CD4-positive, alpha-beta T cell (primary cell): ENCODE measurements around the gene MAP2K7. TPM values are rescaled to one million over a fixed set of nuclear protein-coding genes. Genes with fewer than 3 reads are reported as not detected.
A peak's percentile ranks its signal among the peaks of the same experiment; 100 is the strongest.

ENCODE experiments used
- ATAC-seq: fragments of 200-7000 bp; cut with Tn5 transposase; one replicate; pipeline ENCODE4 v1.10.0; 2022; ENCODE audit warnings: mild to moderate bottlenecking; ENCODE audit not compliant: poor library complexity
- CTCF ChIA-PET: fragments of 350-600 bp; sonication (Branson Sonifier 250); formaldehyde crosslinking; loops from one replicate; lab custom pipeline; 2021; ENCODE audit warnings: antibody characterized with exemption, inconsistent platforms; lab: Charles Lee
- POLR2A ChIA-PET: fragments of 350-600 bp; sonication (Branson Sonifier 250); formaldehyde crosslinking; loops from one replicate; lab custom pipeline; 2021; ENCODE audit warnings: antibody characterized with exemption, inconsistent platforms; lab: Charles Lee
- DNase-seq, 14 experiments: peaks; one replicate each; pipeline ENCODE4 v3.0.0-alpha.2; 2013 to 2020; ENCODE audit warnings: mixed read lengths in 2 of 14
- H3K27ac ChIP-seq, 2 donors: one replicate each; pipeline versions ENCODE4 v1.5.1 to v1.7.0; 2013; ENCODE audit warnings: low read length in 2 of 2, low read depth in 1 of 2, mild to moderate bottlenecking in 1 of 2
- H3K27me3 ChIP-seq, 2 experiments: 1 replicate in 1 of 2; 2 replicates in 1 of 2; pipeline versions ENCODE4 v1.6.1 to v1.7.0; 2013; ENCODE audit warnings: low read length in 2 of 2, control low read depth in 1 of 2, mild to moderate bottlenecking in 1 of 2, moderate library complexity in 1 of 2; ENCODE audit not compliant: insufficient read depth in 2 of 2, control insufficient read depth in 1 of 2
- H3K36me3 ChIP-seq: one replicate; pipeline ENCODE4 v1.6.1; 2013; ENCODE audit warnings: low read length, control low read depth; ENCODE audit not compliant: insufficient read depth
- H3K4me1 ChIP-seq: one replicate; pipeline ENCODE4 v1.6.1; 2013; ENCODE audit warnings: low read length, control low read depth; ENCODE audit not compliant: insufficient read depth
- H3K4me3 ChIP-seq: one replicate; pipeline ENCODE4 v1.5.1; 2013; ENCODE audit warnings: mild to moderate bottlenecking, low read length, moderate library complexity
- H3K9me3 ChIP-seq, 2 experiments: 1 replicate in 1 of 2; 2 replicates in 1 of 2; pipeline versions ENCODE4 v1.6.1 to v1.7.0; 2013; ENCODE audit warnings: low read length in 2 of 2, mild to moderate bottlenecking in 2 of 2, control low read depth in 1 of 2, moderate library complexity in 1 of 2; ENCODE audit not compliant: control insufficient read depth in 1 of 2, insufficient read depth in 1 of 2
- H3K27ac Mint-ChIP-seq: one replicate; pipeline ENCODE4 v1.8.0; 2020; ENCODE audit warnings: mixed read lengths
- H3K27me3 Mint-ChIP-seq: one replicate; pipeline ENCODE4 v1.8.0; 2021; ENCODE audit warnings: mixed read lengths
- H3K36me3 Mint-ChIP-seq: one replicate; pipeline ENCODE4 v1.8.0; 2021; ENCODE audit warnings: low read depth, mixed read lengths
- H3K4me1 Mint-ChIP-seq: one replicate; pipeline ENCODE4 v1.8.0; 2021; ENCODE audit warnings: low read depth, mixed read lengths
- H3K4me3 Mint-ChIP-seq: one replicate; pipeline ENCODE4 v1.8.0; 2020; ENCODE audit warnings: mild to moderate bottlenecking, mixed read lengths
- H3K9me3 Mint-ChIP-seq: one replicate; pipeline ENCODE4 v1.8.0; 2020; ENCODE audit warnings: mixed read lengths
- CTCF ChIP-seq: fragments of 200-600 bp; IDR thresholded peaks from one replicate; pipeline ENCODE4 v1.8.0; 2022; ENCODE audit warnings: antibody characterized with exemption, mild to moderate bottlenecking
- intact Hi-C, 2 experiments: fragments of 100-400 bp; cut with DNase I in 1 of 2; cut with micrococcal nuclease in 1 of 2; formaldehyde crosslinking; loops; one replicate each; pipeline versions ENCODE4 v1.15.1 to v1.9.0; 2023 to 2025; cut with DNase I, micrococcal nuclease
- total RNA-seq, 174 experiments: library from RNA in 2 of 174; stranded (reverse) in 2 of 174; gene quantifications; one replicate each; pipeline ENCODE4 v1.2.3 and lab custom pipeline; 2021 to 2026

The MAP2K7 gene
- total RNA-seq, 2 experiments from 2014 or later, result 81.7 to 82.3 TPM

GRCh38 chr19:7871437-7872305 lies 32.0 kb upstream of the MAP2K7 start:
- intact Hi-C loops, result loop anchor here in 1 of 2 experiments (2.0 kb wide), 1 partner anchor 31 kb away; the partner anchor contains the start of gene MAP2K7
- peaks cover 0 to 43% of the 10 kb centered on the region in 2 experiments for H3K9me3 ChIP-seq
- peaks cover 35% of the 10 kb centered on the region for H3K4me1 Mint-ChIP-seq
- H3K27ac ChIP-seq, result no peak overlapping the region
- peaks cover 62% of the 10 kb centered on the region for H3K4me1 ChIP-seq
- ChIA-PET POLR2A (interaction anchor here (1.1 kb wide), 2 partner anchors 32 to 49 kb away, joined by 3 read pairs; partner anchors contain the start of genes MAP2K7 and SNAPC2), CTCF (no interaction called here)
- no peaks in the 10 kb centered on the region for H3K9me3 Mint-ChIP-seq
- TF ChIP-seq CTCF, result no peak
- DNase-seq, result peak; percentile 56 to 96 (median 80)
- no peaks in the 10 kb centered on the region for H3K36me3 ChIP-seq
- H3K27me3 Mint-ChIP-seq, result peaks cover 34% of the 10 kb centered on the region
- peak overlapping the region; percentile 57 for H3K4me3 Mint-ChIP-seq
- H3K27me3 ChIP-seq, result peaks cover 28% of the 10 kb centered on the region in 2 experiments
- peak overlapping the region; percentile 18 for H3K27ac Mint-ChIP-seq
- no peak overlapping the region for H3K4me3 ChIP-seq
- peak; percentile 25 for ATAC-seq
- no peaks in the 10 kb centered on the region for H3K36me3 Mint-ChIP-seq

GRCh38 chr19:7872306-7873204 lies 31.1 kb upstream of the MAP2K7 start:
- H3K27ac Mint-ChIP-seq, result peak overlapping the region; percentile 18
- peaks cover 62% of the 10 kb centered on the region for H3K4me1 ChIP-seq
- ChIA-PET POLR2A (interaction anchor here (1.1 kb wide), 1 partner anchor 48 kb away, joined by 3 read pairs; the partner anchor contains the start of gene SNAPC2), CTCF (no interaction called here)
- DNase-seq (peak in 1 of 14 experiments; percentile 26), ATAC-seq (no peak)
- H3K27ac ChIP-seq, result no peak overlapping the region
- H3K27me3 ChIP-seq, result peaks cover 22 to 27% of the 10 kb centered on the region in 2 experiments
- H3K36me3 Mint-ChIP-seq, result no peaks in the 10 kb centered on the region
- H3K4me3 Mint-ChIP-seq, result peak overlapping the region; percentile 57
- H3K27me3 Mint-ChIP-seq, result peaks cover 34% of the 10 kb centered on the region
- TF ChIP-seq CTCF, result no peak
- no peaks in the 10 kb centered on the region for H3K36me3 ChIP-seq
- no peaks in the 10 kb centered on the region for H3K9me3 Mint-ChIP-seq
- no peak overlapping the region for H3K4me3 ChIP-seq
- H3K4me1 Mint-ChIP-seq, result peaks cover 35% of the 10 kb centered on the region
- peaks cover 0 to 43% of the 10 kb centered on the region in 2 experiments for H3K9me3 ChIP-seq
- intact Hi-C loops, result loop anchor here in 1 of 2 experiments (2.0 kb wide), 1 partner anchor 30 kb away; the partner anchor contains the start of gene MAP2K7
